NCI-H2171 (cell line): ENCODE data around the gene RUNX1.

Experiments used
- DNase-seq: peaks from one replicate; lab custom pipeline; 2025; lab: John Stamatoyannopoulos, UW

RUNX1 gene

DNA sequence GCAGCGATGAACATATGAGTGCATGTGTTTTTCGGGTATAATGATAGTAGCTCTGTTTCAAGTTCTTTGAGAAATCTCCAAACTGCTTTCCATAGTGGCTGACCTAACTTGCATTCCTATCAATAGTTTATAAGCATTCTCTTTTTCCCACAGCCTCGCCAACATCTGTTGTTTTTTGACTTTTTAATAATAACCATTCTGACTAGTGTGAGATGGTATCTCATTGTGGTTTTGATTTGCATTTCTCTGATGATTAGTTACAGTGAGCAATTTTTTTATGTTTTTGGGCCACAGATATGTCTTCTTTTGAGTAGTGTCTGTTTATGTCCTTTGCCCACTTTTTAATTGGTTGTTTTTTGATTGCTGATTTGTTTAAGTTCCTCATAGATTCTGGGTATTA is 10.6 kb upstream of the RUNX1 start:
- DNase-seq = no peak

DNA sequence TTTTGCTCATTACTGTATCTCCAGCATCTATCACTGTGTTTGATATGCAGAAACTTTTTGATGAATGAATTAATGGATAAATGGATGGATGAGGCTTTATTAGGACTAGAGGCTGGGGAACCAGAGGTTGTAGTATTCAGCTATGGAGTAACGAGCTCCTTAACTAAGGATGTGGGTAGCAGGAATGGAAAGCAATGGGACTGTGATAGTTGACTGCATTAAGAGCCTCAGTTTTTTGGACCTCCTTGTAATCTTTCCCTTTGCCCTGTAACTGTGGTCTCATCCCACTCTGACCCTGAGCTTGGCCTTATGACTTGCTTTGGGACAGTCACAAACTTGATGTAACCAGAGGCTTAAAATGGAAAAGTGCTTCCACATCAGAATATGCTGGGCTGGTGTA is 9.0 kb upstream of the RUNX1 start:
- DNase-seq = no peak

DNA sequence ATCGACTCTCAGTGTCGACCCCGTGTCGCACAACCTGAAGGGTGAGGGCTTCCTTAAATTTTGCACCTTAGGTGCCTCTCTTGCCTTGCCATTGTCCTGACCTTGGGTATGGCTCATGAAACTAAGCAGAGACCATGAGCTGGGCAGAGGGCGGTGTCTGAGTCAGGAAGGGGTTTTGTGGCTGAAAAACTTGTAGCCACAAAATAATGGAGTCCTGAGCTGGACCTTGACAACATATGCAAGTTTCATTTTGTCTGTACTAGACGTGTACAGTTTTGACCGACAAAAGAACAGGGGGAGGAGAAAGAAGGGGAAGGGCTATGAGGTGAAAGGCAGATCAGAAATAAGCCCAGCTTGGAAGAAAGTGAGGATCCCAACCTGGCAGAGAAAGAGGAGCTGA is 8.3 kb upstream of the RUNX1 start:
- DNase-seq = no peak

DNA sequence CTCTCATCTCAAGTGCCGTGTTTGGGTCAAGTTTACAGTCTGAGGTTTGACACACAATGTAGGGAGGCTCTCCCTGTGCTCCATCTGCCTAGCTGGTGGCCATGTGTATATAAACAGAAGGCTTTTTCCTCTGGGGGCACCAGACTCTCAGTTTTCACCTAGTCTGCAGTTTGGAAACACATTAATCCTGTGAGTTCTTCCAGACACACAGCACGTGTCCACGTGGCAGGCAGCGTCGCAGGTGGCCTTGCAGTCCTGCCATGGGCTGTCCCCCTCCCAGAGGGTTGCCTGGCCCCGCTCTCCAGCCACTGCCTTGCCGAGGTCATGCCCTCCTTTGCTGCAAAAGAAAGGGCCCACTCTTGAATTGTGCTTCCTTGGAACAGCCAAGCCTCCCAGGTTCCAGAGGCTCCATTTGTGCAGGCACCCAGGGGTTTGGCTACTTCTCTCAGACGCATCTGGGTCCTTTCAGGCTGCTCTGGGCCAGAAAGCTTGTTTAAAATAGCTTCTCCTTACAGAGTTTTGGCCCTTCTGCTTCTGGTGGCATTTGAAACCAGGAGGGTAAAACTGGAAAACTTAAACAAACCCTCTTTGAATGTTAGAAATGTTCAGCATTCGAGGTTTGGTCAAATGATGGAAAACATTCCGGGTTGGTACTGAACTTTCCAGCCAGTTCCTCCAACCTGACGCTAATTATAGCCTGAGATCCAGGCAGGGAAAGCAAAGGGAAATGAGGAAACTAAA is 4.4 kb upstream of the RUNX1 start:
- no peak for DNase-seq

DNA sequence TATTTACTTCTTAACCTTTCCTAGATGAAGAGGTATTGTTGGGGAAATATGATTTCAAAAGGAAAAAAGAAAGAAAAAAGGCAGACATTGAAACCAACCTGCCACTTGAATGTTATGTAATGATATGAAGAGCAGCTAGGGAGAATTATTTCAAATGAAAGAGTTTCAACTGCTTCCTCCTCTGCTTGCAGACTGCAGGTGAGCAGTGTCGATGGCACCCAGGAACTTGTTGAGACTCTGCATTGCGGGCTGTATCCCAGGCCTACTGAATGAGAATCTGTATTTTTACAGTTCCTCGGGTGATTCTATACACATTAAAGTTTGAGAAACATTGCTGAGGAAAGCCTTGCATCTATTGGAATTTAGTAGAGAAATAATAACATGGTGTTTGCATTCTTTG is 3.7 kb upstream of the RUNX1 start:
- no peak for DNase-seq

DNA sequence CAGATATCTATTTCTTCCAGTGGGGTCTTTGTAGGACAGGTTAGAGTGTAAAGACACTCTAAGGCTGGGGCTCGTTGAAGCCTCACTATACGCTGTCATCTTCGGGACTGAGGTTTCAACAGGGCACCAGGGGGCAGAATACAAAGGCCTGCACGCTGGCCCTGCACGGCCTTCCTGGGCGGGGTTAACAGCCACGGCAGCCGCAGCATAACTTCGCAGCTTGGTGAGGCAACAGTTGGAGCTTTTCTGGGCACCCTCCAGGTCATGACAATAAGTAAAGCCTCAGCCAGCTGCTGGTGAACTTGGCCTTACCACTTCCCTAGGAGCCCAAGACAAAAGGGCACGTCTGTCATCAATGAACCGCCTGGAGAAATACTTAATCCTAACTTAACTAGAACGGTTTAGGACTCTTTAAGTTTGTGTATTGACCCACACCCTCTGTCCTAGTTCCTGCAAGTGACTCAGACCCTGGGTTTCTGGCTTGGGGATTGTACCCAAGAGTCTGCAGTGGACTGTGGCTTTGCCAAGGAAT is 2.3 kb upstream of the RUNX1 start:
- DNase-seq = no peak

DNA sequence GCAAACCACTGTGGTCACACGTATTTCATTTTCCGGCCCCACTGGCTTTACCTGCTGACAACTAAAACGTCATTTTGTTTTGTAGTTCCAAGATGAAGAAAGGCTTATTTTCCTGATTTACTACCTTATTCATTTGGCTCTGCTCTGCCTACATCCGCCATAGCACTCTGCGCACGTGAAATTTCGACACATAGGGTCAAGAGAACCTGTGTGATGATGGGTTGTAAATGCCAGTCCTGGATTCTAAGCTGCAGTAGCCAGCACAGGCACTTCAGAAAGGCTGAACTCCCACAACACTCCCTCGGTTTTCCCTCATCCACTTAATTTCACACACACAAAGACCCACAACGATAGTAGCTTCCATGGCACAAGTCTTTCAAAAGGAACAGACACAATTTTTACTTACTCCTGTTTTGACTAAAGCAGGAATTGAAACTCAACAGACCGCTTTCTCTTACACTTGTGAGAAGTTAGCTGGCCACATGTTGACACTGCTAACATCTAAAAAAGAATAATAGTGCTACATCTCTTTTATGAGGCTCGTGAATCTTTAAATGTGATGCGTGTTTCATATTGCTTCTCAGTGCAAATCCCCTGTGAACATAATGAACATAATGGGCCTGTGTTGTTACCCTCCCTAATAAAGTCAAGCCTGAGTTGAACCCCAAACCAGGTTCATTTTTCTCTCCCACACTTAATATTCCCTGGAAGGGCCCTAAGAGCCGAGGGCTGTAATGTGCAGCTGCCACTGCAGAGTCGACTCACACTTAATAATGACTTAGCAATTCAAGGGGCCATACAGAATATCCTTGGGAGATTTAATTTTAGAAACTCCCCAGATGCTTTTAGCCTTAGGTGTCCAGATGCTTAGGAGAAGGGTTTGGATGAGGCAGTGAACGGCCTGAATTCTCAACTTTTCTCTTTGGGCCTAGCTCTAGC is 1.5 kb upstream of the RUNX1 start:
- no peak for DNase-seq

DNA sequence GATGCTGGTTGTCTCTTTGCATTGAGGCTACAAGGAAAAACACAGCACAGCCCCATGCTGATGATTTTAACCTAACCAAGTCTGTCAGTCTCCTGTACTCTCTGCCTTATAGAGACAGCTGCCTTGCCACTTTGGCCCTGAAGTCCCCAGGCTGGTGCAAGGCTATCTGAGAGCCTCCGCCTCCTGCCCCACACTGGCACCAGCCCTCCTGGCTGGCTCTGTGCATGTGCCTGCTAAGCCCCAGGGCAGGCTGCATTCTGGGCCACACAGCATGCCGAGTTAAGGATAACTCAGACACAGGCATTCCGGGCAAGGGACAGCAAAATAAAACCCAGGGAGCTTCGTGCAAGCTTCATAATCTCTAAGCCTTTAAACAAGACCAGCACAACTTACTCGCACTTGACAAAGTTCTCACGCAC is 910 bp downstream of the RUNX1 start:
- no peak for DNase-seq

DNA sequence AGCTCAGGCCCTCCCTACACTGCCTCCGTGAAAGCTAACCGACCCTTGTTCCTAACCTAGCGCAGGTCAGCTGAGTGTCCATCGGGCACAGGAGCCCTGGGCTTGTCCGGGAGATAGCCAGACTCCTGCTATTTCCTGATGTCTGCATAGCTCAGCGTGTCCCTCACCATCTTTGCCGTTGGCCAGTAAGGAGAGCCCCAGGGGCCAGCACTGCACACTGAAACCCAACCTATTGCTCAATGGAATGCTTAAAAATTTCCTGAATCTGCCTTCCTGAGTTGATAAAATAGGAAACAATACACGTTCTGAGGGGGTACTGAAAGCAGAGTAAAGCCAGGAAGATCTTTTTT is 2.2 kb downstream of the RUNX1 start:
- no peak for DNase-seq

DNA sequence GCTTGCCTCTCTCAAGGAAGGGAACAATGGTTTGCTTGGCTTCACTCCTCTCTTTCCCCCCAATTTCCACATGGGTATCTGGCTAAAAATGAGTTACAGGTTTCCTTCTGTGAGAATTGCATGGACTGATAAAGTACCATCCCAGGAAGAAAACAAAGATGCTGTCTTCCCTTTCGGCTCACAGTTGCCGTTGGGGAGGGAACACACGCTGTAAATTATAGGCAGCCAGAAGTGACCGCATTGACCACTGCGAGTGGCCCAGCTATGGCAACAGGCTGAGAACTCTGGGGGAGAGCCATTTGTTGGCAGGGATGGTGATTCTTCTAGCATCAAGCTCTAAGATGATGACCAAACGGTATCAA is 2.9 kb downstream of the RUNX1 start:
- no peak for DNase-seq

DNA sequence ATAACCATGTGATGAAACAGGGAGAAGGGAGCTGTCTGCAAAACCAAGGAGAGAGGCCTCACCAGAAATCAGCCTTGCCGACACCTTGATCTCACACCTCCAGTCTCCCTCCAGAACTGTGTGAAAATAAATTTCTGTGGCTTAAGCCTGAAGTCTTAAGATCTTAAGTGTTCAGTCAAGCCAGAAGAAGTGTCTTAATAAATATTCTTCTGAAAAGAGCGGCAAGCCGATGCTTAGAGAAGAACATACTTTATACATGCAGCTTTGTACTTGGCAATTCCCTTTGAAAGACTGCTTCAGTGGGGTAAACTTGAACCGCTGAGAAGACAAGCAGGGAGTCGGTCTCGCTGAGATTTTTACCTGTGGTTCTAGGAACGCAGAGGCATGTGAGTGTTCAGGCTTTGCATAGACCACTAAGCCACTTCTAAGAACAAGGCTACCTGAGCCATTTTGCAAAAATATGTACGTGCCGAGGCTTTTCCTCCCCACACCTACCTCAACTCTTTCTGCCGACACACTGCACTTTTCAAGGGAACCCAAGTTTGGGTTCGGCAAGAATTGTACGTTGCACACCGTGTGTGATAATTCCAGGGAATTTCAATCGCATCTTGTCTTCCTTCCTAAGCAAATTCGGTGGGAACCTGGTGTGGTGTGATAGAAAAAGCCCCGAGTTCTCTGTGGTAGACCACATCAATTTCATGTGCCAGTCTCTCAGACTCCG is 3.4 kb downstream of the RUNX1 start:
- no peak for DNase-seq

DNA sequence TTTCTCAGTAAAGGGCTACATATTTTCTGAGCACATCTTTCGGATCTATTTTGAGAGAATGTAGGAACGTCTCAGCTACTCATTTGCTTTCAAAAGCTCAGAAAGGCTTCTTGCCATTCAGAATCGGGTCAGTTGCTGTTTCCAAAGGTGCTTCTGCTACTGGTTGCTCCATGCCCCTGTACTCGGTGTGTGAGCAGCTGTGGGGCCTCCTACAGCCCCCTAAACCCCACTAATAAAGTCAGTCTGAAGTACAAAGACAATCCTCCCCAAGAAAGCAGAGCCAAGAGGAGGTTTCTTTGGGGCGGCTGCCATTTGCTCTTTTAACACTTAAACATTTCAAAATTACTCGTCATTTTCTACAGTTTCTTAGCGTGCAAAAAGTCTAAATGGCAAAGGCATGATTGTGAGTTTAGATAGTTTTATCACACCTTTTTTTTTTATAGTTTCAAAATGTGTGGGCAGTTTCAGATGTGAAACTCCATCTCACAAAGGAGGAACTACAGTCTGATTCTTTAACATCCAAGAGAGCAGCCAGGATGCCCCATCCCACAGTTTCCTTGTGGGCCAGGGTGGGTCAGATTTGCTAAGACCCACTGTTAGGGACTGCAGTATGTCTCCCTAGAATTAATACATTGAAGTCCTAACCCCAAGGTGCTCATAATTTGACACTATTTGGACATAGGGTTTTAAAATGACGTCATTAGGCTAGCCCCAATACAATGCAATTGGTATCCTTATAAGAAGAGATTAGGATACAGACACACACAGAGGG is 4.1 kb downstream of the RUNX1 start:
- DNase-seq = no peak

DNA sequence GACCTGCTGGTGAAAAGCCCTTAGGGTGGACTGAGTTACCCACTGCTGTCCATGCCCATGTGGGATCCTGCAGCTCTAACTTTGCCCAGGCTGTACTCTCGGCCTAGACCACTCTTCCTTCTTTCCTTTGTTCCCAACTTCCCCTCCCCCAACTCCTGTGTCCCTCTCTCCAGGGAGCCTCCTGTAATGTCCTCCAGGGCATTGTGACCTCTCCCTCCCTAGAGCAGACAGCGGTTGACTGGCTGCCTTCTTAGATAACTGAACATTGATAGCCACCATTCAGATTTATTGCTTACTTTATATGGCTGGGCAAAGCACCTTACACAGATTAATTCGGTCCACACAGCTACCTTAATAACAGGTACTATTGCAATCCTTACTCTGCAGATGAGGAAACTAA is 5.0 kb downstream of the RUNX1 start:
- DNase-seq = no peak

DNA sequence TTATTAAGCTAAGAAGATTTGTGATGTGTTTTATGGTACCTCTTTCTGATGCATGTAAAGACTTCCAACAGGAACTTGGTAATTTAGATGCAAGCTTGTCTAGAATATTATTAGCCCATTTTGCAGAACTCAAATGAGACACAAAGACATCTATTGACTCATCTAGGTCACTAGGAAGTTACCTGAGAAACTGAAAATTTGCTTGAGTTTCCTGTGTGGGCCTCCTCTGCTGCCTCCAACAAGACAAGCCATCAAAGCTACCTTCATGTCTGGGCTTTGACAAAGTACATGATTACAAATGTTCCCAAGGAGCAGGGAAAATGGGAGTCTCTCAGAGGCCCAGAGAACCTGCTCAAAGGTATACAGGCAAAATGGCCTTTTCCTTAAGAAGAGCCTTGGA is 5.6 kb downstream of the RUNX1 start:
- DNase-seq = no peak

DNA sequence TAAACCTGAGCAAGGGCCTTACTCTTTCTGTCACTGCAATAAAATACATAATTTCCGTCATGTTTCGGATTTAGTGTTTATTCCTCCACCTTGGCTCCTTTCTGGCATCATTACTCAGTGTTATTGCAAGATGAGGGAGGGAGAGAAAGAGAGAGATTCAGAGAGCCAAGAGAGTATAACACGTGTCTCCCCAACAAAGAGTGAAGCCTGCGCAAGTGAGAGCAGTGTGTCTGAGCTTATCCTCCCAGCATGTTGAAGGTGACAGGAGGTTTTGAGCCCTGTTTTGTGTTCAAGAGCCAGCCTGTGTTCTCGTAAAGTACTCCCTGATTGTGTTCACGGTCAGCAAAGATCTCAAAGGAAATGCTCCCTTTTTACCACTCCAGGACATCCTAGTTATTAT is 6.3 kb downstream of the RUNX1 start:
- no peak for DNase-seq

DNA sequence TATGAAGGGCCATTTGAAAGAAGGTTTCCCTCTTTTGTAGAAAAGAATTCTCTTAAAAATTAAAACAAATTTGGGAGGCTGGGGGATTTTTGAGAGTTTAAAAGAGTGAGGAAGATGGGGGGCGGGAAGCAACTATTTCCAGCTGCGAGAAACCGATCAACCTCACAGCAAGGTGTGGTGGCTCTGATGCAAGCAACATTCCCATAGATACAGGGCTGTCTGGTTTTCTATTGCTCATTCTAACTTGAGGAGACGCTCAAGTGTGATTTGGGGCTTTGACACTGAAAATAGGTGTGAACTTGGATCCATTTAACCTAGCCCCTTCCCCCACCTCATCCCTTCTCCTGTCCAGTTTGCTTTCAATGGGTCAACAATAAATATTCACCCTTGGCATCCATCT is 7.2 kb downstream of the RUNX1 start:
- DNase-seq = no peak

DNA sequence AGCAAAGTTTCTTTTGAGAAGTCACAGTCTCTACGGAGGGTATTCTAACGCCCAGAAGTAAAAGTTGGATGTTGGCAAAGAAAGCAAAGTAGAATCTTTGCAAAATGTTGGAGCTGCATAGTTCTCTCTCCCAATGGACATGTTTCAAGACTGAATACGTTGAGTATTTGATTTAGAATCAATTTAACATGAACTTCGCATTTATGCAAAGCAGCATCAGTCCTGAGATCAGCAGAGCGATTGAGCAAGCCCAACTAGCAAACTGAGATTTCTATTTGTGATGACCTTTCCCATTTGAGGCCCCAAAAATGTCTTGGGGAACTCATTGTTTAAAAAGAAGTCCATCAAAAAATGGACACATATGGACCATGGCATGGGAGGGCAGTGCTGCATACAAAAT is 8.0 kb downstream of the RUNX1 start:
- no peak for DNase-seq

DNA sequence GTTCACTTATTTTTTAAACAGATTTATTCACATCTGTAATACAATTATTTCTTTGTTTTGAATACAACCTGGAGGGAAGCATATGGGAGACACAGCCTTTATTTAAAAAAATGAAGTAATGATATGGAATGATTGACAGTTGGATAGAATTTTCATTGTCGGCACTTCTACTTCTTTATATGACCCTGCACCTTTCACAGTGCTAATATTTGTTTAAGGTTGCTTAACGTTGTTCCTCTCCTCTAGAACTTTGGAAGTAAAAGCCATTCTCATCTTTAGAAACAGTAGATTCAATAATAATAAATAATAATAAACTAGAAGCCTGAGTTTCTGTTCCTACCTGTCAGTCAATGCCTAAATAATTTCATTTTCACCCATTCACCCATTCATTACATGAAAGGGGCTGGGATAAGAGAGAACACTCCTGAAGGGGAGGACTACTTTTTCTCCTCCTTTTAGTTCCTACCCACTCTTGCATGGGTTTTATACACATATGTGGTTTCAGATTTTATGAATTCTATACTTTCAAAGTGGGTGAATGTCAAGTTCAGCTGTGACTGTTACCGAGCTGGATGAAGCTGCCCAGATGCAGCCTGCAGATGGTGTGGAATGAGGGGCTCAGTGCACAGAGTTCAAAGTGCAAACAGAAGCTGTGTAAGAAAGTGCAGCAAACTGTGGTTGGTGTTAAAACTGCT is 9.4 kb downstream of the RUNX1 start:
- DNase-seq = no peak

DNA sequence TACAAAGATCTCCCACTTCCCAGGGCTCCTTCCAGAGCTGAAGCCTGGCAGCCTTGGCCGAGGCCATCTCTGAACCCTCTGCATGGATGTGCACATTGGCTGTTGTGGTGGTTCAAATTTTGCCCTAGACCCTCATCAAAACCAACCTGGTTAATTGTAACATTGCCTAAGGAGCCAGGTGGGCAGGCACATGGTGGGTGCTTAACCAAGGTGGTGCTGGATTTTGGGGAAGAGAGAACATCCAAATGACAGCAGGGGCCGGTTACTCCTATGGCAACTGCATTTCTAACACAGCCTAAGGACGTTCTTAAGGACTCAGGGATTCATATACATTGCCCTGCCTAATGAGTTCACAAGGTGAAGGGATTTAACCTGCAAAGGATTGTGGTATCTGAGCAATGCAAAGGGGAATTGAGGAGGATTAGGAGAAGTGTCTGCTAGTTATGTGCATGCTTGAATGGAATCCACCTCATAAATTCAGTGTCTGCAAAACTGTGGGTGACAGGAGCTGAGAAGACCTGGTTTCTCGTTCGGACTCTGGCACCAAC is 10.3 kb downstream of the RUNX1 start:
- no peak for DNase-seq

DNA sequence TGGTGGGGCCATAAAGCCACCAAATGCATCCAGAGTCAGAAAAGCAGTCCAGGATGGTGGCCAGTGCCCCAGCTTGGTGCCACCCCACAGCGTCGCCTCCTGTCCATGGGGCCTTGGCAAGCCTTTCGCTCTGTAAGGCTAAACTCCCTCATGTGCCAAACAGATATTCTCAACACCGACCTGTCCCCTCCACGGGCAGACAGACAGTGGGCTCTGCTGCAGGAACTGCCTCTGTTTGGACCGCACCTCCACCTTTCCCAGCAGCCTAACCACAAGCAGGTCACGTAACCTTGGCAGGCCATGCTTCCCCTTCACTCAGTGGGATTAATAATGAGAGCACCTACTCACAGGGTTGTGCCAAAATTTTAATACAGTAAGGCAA is 11.7 kb downstream of the RUNX1 start:
- DNase-seq = no peak
